Activated naive CD4-positive, alpha-beta T cell treated with Interleukin-2 at 50 U/mL for 16 hours (primary cell): ENCODE results near the gene RANBP2.
A peak's percentile ranks its signal among the peaks of the same experiment; 100 is the strongest.
"Not testable (repeated sequence)": the region's sequence is repeated elsewhere in the genome, so short reads cannot be mapped to it uniquely, and the experiment has no call there.

Experiments used
- DNase-seq: peaks from one replicate; pipeline ENCODE4 v3.0.0-alpha.2; 2020

Gene RANBP2

GRCh38 chr2:108719149-108720044 is at the start of gene RANBP2:
RANBP2 (plus strand) TSS chr2:108719482; CDS start chr2:108719607, 125 bp downstream.
- DNase-seq, result peak; percentile 95

DNA sequence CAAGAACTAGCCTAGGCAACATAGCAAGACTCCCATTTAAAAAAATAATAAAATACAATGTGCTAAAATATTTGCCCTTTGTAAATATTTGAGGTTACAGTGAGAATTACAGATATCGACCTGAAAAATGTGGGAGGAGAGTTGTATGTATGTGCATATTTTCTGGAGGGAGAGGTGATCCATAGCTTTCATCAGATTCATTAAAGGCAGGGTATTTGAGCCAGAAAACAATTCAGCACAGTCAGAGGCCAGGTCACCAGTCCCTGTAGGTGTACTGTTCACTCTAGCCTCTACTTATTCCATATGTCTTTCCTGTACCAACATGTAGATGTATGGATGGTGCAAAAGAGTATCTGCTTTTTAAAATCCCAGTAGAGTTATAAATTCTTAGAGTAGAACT is 49.0 kb upstream of the RANBP2 start:
- not testable (repeated sequence) for DNase-seq

DNA sequence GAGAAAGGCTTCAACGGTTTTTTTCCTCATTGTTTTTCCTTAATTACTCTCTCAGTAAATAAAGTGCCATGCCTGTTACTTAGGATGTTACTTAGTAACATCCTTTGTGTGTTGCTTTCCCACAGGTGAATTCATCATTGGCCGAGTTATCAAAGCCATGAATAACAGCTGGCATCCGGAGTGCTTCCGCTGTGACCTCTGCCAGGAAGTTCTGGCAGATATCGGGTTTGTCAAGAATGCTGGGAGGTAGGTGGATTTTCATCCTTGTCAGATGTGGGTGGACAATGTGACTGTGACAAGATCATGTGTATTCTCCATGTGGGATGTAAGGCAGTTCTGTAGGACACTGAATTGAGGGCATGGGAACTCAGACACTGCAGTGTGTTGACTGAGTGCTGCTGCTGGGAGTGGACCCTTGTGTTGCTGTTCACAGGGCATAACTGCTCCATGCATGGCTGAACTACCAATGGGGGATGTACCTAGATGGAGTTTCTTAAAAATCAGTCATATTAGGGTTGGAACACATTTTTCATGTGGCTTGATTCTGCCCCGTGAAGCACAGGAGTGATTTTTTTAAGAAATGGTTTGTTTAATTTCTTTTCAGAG is 47.0 kb upstream of the RANBP2 start:
- not testable (repeated sequence) for DNase-seq

DNA sequence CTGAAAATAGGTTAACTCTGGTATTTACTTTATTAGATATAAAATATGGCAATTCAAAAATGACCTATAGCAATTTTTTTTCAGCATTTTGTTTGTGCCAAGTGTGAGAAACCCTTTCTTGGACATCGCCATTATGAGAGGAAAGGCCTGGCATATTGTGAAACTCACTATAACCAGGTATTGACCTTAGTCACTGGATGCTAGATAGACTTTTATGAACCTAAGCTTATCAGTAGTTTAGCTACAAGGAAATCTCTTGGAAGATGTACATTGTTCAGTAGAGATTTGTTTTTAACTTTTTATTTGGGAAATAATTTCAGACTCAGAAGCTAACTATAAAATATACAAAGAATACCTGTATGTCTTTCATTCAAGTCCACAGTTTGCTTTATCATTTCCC is 42.8 kb upstream of the RANBP2 start:
- not testable (repeated sequence) for DNase-seq

GRCh38 chr2:108677239-108677744 is 42.0 kb upstream of the RANBP2 start:
- not testable (repeated sequence) for DNase-seq

GRCh38 chr2:108678198-108678651 is 41.1 kb upstream of the RANBP2 start:
- DNase-seq, result not testable (repeated sequence)

GRCh38 chr2:108680805-108681204 is 38.5 kb upstream of the RANBP2 start:
- not testable (repeated sequence) for DNase-seq

DNA sequence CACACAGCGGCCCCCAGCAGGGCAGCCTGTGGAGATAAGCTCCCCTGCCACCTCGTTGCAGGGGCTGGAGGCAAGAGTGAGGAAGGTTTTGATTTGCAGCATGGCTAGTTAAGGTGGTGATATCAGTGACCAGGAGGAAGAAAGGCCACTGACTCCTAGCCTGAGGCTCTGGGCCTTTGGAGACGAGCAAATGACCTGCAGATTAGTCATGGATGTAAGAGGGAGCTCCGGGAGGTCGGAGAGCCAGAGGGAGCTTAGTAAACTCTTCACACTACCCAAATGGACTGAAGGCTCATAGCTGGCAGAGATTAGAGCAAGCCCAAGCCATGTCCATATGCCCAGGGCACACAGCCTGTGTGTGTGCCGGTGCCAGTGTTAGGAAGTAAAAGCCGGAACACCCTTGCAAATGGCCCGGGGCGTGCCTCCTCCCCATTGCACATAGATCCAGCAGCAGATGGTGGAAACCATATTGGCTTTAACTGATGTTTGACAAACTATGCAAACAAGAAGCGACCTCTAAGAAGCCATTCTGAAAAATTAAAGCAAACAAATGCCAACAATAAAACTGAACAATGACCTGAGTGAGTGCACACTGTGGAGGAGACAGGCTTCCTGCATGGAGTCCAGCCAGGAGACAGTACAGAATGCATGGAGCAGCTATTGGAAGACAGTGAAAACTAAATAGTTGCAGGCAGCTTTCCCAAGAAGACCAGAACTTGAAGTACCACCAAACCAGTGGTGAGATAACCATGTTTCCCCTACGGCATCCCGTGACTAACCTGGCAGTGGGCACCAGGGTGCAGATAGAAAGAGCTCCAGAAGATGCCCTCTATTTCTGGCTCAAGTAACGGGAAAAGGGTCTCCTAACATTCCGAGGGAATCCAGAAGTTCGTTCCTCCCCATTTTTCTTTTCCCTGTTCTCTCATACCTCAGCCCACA is 30.2 kb upstream of the RANBP2 start:
- not testable (repeated sequence) for DNase-seq

DNA sequence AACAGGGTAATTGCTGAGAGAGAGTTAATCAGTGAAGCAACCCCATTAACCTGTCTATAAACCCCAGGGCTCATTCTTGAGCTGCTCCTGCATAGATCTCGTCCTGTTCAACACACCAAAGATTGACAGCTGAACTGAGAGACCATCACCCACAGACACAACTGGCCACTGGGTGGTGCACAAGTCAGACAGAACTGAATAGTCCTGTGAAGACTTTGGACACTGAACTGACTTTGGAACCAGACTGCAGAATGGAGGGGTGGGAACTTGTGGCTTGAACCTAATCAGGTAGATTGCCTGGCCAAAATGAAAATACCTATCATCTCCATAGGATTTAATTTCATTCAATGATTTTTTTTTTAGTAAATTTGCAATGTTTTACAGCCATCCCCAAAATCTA is 29.3 kb upstream of the RANBP2 start:
- DNase-seq, result not testable (repeated sequence)

DNA sequence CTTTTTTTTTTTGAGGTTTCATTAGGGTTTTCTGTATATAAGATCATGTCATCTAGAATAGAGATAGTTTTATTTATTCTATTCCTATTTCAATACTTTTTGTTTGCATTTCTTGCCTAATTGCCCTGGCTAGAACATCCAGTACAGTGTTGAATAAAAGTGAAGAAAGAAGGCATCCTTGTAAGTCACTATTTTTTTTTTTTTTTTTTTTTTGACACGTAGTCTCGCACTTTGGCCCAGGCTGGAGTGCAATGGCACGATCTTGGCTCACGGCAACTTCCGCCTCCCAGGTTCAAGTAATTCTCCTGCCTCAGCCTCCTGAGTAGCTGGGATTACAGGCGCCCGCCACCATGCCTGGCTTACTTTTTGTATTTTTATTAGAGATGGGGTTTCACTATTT is 27.8 kb upstream of the RANBP2 start:
- no peak for DNase-seq

DNA sequence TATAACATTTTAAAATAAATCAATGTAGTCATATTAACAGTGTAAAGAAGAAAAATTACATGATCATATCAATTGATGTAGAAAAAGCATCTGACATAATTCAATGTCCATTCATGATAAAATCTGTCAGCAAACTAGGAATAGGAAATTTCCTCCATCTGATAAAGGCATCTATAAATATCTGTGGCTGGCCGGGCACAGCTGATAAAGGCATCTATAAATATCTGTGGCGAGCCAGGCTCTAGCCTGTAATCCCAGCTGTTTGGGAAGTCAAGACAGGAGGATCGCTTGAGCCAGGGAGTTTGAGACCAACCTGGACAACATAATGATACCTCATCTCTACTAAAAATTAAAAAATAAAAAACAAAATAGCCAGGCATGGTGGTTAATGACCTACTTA is 18.1 kb upstream of the RANBP2 start:
- DNase-seq, result no peak

- no peak for DNase-seq
Measured at GRCh38 chr2:108701806-108702205, 17.5 kb upstream of the RANBP2 start.

DNA sequence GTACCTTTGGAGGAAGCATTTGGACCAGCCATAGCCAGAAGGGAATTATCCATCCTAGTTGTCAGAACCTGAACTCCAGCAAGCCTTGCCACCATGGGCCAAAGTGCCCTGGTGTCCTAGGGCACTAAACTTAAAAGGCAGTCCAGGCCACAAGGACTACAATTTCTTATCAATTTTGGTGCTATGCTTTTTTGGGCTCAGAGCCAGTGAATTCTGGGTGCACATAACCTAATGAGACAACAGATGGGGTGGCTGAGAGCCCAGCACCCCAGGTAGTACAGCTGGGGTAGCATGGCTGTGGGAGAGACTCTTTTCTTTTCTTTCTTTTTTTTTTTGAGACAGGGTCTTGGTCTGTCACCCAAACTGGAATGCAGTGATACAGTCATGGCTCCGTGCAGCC is 14.4 kb upstream of the RANBP2 start:
- no peak for DNase-seq

DNA sequence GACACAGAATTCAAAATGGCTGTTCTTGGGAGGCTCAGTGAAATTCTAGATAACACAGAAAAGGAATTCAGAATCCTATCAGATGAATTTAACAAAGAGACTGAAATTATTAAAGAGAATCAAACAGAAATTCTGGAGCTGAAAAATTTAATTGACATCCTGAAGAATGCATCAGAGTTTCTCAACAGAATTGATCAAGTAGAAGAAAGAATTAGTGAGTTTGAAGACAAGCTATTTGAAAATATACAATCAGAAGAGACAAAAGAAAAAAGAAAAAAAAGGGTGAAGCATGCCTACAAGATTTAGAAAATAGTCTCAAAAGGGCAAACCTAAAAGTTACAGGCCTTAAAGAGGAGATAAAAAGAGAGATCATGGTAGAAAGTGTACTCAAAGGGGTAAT is 12.0 kb upstream of the RANBP2 start:
- no peak for DNase-seq

DNA sequence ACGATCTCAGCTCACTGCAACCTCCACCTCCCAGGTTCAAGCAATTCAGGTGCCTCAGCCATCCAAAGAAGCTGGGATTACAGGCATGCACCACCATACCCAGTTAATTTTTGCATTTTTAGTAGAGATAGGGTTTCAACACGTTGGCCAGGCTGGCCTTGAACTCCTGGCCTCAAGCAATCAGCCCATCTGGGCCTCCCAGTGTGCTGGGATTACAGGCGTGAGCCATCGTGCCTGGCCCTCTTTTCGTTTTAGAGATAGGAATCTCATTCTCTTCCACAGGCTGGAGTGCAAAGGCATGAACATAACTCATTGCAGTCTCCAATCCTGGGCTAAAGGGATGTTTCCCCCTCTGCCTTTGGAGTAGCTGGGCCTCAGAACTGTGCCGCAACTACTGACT is 2.3 kb upstream of the RANBP2 start:
- DNase-seq, result not testable (repeated sequence)

GRCh38 chr2:108726048-108726447 is 6.8 kb downstream of the RANBP2 start:
- not testable (repeated sequence) for DNase-seq

DNA sequence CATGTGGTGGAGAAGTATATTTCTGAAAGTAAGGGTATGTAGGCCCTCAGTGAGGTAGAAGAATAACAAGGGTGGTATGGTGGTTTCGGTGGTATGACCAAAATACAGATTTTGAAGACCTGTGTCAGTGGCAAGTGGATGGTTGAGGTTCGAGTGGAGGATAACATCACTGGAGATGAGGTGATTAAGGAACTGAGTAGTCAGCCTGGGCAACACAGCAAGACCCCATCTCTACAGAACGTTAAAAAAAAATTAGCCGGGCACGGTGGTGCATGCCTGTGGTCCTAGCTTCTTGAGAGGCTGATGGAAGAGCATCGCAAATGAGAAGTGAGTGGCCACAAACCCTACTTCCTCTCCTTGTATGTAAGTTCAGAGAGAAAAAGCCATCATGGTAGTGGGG is 15.4 kb downstream of the RANBP2 start:
- DNase-seq, result not testable (repeated sequence)

DNA sequence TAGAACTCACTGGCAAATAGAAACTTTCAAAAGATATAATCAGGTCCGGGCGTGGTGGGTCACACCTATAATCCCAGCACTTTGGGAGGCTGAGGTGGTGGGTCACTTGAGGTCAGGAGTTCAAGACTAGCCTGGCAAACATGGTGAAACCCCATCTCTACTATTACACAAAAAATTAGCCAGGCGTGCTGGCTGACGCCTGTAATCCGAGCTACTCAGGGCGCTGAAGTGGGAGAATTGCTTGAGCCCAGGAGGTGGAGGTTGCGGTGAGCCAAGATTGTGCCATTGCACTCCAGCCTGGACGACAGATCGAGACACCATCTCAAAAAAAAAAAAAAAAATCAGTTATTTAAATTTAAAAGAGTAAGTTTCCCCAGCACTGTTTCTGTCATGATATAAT is 38.7 kb downstream of the RANBP2 start:
- not testable (repeated sequence) for DNase-seq

- not testable (repeated sequence) for DNase-seq
Measured at GRCh38 chr2:108762618-108763017, 43.3 kb downstream of the RANBP2 start.

DNA sequence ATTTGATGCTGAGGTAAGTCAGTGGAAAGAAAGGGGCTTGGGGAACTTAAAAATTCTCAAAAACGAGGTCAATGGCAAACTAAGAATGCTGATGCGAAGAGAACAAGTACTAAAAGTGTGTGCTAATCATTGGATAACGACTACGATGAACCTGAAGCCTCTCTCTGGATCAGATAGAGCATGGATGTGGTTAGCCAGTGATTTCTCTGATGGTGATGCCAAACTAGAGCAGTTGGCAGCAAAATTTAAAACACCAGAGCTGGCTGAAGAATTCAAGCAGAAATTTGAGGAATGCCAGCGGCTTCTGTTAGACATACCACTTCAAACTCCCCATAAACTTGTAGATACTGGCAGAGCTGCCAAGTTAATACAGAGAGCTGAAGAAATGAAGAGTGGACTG is 47.4 kb downstream of the RANBP2 start:
- not testable (repeated sequence) for DNase-seq

DNA sequence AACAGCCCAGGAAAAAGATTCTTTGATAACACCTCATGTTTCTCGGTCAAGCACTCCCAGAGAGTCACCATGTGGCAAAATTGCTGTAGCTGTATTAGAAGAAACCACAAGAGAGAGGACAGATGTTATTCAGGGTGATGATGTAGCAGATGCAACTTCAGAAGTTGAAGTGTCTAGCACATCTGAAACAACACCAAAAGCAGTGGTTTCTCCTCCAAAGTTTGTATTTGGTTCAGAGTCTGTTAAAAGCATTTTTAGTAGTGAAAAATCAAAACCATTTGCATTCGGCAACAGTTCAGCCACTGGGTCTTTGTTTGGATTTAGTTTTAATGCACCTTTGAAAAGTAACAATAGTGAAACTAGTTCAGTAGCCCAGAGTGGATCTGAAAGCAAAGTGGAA is 48.6 kb downstream of the RANBP2 start:
- DNase-seq, result not testable (repeated sequence)

DNA sequence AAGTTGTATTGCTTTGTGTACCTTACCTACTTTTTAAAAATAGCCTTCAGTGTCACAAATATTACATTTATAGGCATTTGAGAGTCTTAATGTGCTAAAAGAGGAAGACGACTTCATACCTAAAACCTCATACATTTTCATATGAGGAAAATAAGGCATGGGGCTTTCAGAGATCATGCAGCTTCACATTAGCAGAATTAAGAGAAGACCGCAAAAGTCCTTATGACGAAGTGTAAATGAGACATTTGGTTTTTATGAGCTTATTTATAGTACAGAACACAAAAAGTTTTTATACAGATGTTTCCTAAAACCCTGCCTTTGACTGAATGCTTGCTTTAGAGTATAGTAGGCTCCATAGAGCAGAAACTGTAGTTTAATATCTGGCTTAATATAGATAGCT is 57.2 kb downstream of the RANBP2 start:
- DNase-seq, result no peak

DNA sequence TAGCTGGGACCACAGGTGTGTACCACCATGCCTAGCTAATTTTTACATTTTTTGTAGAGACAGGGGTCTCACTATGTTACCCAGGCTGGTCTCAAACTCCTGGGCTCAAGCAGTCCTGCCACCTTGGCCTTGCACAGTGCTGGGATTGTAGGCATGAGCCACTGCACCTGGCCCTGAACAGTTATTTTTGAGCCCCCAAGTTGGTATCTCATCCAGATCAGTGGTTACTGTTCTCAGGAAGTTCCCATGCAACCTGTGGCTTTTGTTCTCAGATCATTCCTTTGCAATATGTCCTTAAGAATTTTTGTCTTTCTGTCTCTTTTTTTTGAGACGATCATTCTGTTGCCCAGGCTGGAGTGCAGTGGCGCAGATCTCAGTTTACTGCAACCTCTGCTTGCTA is 59.6 kb downstream of the RANBP2 start:
- no peak for DNase-seq
